ENCODE measurements around the gene RFC4.
"Not testable (repeated sequence)": the region's sequence is repeated elsewhere in the genome, so short reads cannot be mapped to it uniquely, and the experiment has no call there.

The RFC4 gene, protein sequence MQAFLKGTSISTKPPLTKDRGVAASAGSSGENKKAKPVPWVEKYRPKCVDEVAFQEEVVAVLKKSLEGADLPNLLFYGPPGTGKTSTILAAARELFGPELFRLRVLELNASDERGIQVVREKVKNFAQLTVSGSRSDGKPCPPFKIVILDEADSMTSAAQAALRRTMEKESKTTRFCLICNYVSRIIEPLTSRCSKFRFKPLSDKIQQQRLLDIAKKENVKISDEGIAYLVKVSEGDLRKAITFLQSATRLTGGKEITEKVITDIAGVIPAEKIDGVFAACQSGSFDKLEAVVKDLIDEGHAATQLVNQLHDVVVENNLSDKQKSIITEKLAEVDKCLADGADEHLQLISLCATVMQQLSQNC

DNA sequence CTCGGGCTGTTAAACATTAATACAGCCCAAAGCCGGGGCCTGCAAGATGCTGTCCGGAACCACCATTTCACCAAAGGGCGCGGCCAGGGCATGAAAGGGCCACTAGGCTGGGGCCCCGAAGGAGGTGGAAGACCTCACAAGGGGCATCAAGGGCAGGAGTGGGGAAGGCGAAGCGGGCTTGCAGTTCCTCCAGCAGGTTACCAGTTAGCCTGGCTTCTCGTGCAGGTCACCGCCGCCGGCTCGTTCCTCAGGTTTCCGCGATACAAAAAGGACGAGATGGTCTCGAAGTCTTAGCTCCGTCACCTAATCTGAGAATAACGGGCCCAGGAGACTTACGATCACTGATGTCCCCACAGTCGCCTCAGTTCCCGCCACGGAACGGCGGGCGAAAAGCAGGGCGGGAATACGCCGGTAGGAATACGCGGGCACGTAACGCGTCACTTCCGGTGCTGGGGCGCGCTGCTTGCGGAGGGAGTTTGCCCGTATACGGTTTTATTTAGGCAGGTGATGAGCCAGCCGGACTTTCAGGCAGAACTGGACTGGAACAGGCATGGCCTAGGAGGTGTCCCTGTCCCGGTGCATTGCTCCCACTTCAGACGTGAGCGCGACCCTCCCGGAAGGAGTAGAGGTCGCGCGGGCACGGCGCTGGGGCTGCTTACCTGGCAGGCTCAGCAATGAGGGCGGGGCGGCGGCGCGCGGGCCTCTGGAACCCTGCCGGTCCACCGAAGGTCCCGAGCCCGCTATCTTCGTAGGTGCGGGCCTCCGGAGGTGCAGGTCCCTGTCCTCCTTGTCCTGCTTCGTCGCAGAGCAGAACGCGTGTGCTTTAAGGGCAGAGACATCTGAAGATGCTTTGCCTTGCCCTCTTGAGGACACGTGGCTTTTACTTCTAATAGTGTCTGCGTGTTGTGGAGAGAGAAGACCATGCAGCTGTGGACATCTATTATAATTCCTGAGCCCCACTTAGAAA is at the start of gene RFC4:
Gene RFC4, minus strand, starts transcription at position 394 of the 967 bp plus-strand sequence. CDS start 1,769 bp downstream, outside the sequence.
- TF ChIP-seq, protein P1, sequence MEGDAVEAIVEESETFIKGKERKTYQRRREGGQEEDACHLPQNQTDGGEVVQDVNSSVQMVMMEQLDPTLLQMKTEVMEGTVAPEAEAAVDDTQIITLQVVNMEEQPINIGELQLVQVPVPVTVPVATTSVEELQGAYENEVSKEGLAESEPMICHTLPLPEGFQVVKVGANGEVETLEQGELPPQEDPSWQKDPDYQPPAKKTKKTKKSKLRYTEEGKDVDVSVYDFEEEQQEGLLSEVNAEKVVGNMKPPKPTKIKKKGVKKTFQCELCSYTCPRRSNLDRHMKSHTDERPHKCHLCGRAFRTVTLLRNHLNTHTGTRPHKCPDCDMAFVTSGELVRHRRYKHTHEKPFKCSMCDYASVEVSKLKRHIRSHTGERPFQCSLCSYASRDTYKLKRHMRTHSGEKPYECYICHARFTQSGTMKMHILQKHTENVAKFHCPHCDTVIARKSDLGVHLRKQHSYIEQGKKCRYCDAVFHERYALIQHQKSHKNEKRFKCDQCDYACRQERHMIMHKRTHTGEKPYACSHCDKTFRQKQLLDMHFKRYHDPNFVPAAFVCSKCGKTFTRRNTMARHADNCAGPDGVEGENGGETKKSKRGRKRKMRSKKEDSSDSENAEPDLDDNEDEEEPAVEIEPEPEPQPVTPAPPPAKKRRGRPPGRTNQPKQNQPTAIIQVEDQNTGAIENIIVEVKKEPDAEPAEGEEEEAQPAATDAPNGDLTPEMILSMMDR (conservative IDR thresholded peaks at IDR 0.05; ENCODE audit: low read depth, low read length): no peak
- H3K4me3 ChIP-seq (ENCODE audit: low read depth, low read length): peak within 1 kb of the TSS; percentile 87
- peak; percentile 60 for DNase-seq (ENCODE audit: low read depth)

DNA sequence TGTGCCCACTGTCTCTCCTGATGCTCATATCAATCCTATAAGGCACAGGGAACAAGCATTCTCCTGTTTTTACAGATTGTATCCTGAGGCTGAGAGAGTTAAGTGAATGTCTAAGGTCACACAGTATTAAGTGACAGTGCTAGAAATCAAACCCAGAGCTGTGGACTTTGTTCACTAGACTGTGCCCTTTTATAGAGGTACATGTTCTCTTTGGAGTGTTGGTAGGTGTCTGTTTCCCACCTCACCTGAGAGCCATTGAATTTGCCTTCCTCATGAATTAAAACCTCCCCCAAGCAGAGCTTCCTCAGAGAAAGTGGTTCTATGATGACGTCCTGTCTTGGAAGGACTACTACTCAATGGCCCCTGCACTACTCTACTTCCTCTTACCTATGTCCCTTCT is 48.7 kb upstream of the RFC4 start:
- no peak for DNase-seq (ENCODE audit: low read depth)
- TF ChIP-seq, protein P1 (conservative IDR thresholded peaks at IDR 0.05; ENCODE audit: low read depth, low read length): no peak
- no peak overlapping the region for H3K4me3 ChIP-seq (ENCODE audit: low read depth, low read length)

DNA sequence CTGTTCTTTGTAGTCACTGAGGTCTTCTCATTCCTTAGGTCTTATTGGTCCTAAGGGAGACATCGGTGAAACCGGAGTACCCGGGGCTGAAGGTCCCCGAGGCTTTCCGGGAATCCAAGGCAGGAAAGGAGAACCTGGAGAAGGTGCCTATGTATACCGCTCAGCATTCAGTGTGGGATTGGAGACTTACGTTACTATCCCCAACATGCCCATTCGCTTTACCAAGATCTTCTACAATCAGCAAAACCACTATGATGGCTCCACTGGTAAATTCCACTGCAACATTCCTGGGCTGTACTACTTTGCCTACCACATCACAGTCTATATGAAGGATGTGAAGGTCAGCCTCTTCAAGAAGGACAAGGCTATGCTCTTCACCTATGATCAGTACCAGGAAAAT is 47.9 kb upstream of the RFC4 start:
- DNase-seq (ENCODE audit: low read depth): no peak
- TF ChIP-seq, protein P1 (conservative IDR thresholded peaks at IDR 0.05; ENCODE audit: low read depth, low read length): no peak
- no peak overlapping the region for H3K4me3 ChIP-seq (ENCODE audit: low read depth, low read length)

DNA sequence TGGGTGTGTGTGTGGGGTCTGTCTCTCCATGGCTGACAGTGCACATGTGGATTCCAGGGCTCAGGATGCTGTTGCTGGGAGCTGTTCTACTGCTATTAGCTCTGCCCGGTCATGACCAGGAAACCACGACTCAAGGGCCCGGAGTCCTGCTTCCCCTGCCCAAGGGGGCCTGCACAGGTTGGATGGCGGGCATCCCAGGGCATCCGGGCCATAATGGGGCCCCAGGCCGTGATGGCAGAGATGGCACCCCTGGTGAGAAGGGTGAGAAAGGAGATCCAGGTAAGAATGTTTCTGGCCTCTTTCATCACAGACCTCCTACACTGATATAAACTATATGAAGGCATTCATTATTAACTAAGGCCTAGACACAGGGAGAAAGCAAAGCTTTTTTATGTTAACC is 46.7 kb upstream of the RFC4 start:
- no peak overlapping the region for H3K4me3 ChIP-seq (ENCODE audit: low read depth, low read length)

DNA sequence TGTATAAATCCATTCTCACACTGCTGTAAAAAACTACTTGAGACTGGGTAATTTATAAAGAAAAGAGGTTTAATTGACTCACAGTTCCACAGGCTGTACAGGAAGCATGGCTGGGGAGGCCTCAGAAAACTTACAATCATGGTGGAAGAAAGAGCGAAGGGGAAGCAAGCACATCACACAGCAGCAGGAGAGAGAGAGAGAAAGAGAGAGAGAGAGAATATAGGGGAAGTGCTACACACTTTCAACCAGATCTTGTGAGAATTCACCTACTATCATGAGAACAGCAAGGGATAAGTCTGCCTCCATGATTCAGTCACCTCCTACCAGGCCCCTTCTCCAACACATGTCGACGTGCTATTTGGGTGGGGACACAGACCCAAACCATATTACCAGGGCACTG is 45.6 kb upstream of the RFC4 start:
- H3K4me3 ChIP-seq (ENCODE audit: low read depth, low read length); DNase-seq (ENCODE audit: low read depth): not testable (repeated sequence)

More for the DNA sequence above, 46.7 kb upstream of the RFC4 start:
- TF ChIP-seq, protein P1 (conservative IDR thresholded peaks at IDR 0.05; ENCODE audit: low read depth, low read length): no peak
- DNase-seq (ENCODE audit: low read depth): no peak

DNA sequence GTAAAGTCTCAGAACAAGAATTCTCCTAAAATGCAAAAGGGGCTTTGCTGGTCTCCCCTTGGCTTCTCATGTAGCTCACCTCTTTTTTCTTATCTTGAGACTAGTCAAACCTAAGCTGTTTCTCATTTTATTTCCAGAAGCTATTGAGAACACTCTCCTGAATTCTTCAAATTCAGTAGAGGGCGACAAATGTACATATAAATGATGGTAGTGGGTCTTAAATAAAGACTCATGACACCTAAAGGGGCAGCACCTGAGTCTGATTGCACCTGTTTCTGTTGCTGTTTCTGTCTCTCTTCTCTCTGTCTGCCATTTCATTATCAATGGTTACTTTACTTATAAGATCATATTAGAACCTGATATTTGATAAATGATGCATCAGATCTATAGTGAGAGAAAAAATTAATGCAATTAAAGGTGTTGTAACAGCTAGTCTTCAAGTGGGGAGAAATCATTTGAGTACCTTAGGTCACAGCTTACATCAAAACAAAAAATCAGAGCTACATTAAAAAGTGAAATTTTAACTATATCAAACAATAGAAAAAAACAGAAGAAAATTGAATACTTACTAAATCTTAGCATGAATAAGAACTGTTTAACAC is 43.2 kb upstream of the RFC4 start:
- DNase-seq (ENCODE audit: low read depth): peak; percentile 76
- TF ChIP-seq, protein P1 (conservative IDR thresholded peaks at IDR 0.05; ENCODE audit: low read depth, low read length): peak; percentile 54
- H3K4me3 ChIP-seq (ENCODE audit: low read depth, low read length): no peak overlapping the region

DNA sequence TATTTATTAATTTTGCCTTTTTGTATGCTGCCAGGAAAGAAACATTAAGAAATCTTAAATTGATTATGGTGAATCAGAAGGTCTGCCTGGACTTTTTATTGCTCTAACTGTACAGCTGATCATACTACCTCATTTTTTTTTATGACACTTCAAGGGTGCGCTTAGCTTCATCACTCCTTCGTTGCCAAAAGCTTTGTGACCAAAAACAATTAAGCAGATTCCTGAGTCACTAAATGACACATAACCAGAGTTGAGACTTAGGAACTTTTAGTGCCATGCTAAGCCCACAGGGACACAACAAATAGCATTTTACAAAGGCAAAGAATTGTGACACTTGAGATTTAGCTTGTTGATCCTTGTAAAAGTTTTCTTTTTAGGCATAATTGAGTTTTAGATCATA is 41.2 kb upstream of the RFC4 start:
- H3K4me3 ChIP-seq (ENCODE audit: low read depth, low read length): no peak overlapping the region
- DNase-seq (ENCODE audit: low read depth): no peak
- TF ChIP-seq, protein P1 (conservative IDR thresholded peaks at IDR 0.05; ENCODE audit: low read depth, low read length): no peak
